ENCODE data around the gene SRC. TPM values are rescaled to one million over a fixed set of nuclear protein-coding genes. Genes with fewer than 3 reads are reported as not detected.
"Not testable (repeated sequence)": the region's sequence is repeated elsewhere in the genome, so short reads cannot be mapped to it uniquely, and the experiment has no call there.

The SRC gene
- total RNA-seq, 2 donors from 2014 or later = 25.9 to 35.3 TPM

GRCh38 chr20:37335642-37336368, 10.1 kb upstream of the SRC start:
- no peak for DNase-seq
- no peak for ATAC-seq
- Histone ChIP-seq H3K27me3 (no peaks in the 10 kb centered on the region), H3K27ac (peak overlapping the region in 1 of 4 donors; percentile 52), H3K36me3 (replicated peaks in 1 of 2; ENCODE audit: insufficient read depth in 1 of 2, low read depth in 2 of 2) (no peaks in the 10 kb centered on the region), H3K9me3 (no peaks in the 10 kb centered on the region), H3K4me3 (no peak overlapping the region), H3K4me1 (no peaks in the 10 kb centered on the region)
- TF ChIP-seq POLR2A (IDR thresholded peaks at IDR 0.05) (no peak), CTCF (IDR thresholded peaks at IDR 0.05) (no peak)
- WGBS, 2 donors = 59 to 60% methylated on average over 13 to 15 of the region's 15 CpGs
- intact Hi-C loops (cut with DNase I) = no loop called here

GRCh38 chr20:37336369-37337207, 9.4 kb upstream of the SRC start:
- Histone ChIP-seq H3K27ac (peak overlapping the region in 1 of 4 donors; percentile 52), H3K27me3 (no peaks in the 10 kb centered on the region), H3K4me3 (no peak overlapping the region), H3K9me3 (no peaks in the 10 kb centered on the region), H3K4me1 (no peaks in the 10 kb centered on the region), H3K36me3 (replicated peaks in 1 of 2; ENCODE audit: insufficient read depth in 1 of 2, low read depth in 2 of 2) (no peaks in the 10 kb centered on the region)
- ATAC-seq (peak; percentile 47), DNase-seq (peak in 1 of 4 donors; percentile 61)
- WGBS, 2 donors = 46 to 72% methylated on average over 11 of the region's 11 CpGs
- no peak for TF ChIP-seq CTCF (IDR thresholded peaks at IDR 0.05)
- intact Hi-C loops (cut with DNase I) = no loop called here

- DNase-seq (no peak), ATAC-seq (no peak)
- no peaks in the 10 kb centered on the region for H3K9me3 ChIP-seq
- no peaks in the 10 kb centered on the region for H3K4me1 ChIP-seq
- intact Hi-C loops (cut with DNase I) = no loop called here
- H3K27ac ChIP-seq = no peak overlapping the region
- no peak overlapping the region for H3K4me3 ChIP-seq
- H3K27me3 ChIP-seq = no peaks in the 10 kb centered on the region
- no peaks in the 10 kb centered on the region for H3K36me3 ChIP-seq (replicated peaks in 1 of 2; ENCODE audit: insufficient read depth in 1 of 2, low read depth in 2 of 2)
- 79 to 82% methylated on average over 8 of the region's 8 CpGs for WGBS, 2 donors
- TF ChIP-seq POLR2A (IDR thresholded peaks at IDR 0.05) (no peak), CTCF (IDR thresholded peaks at IDR 0.05) (no peak)
Observed at GRCh38 chr20:37337208-37337991, 8.5 kb upstream of the SRC start.

- H3K4me1 ChIP-seq; H3K4me3 ChIP-seq; intact Hi-C loops (cut with DNase I); ATAC-seq; DNase-seq; H3K27me3 ChIP-seq; H3K36me3 ChIP-seq (replicated peaks in 1 of 2; ENCODE audit: insufficient read depth in 1 of 2, low read depth in 2 of 2); H3K9me3 ChIP-seq; H3K27ac ChIP-seq: not testable (repeated sequence)
- 82 to 92% methylated on average over 8 of the region's 8 CpGs for WGBS, 2 donors
Observed at GRCh38 chr20:37338380-37338779, 7.6 kb upstream of the SRC start.

- ATAC-seq (peak; percentile 34), DNase-seq (no peak)
- Histone ChIP-seq H3K27ac (peak overlapping the region in 3 of 4 donors; percentile 12 to 52 (median 40)), H3K27me3 (no peaks in the 10 kb centered on the region), H3K4me1 (peaks cover 11% of the 10 kb centered on the region), H3K9me3 (no peaks in the 10 kb centered on the region), H3K4me3 (no peak overlapping the region), H3K36me3 (replicated peaks in 1 of 2; ENCODE audit: insufficient read depth in 1 of 2, low read depth in 2 of 2) (no peaks in the 10 kb centered on the region)
- TF ChIP-seq POLR2A (IDR thresholded peaks at IDR 0.05) = no peak
- TF ChIP-seq CTCF (IDR thresholded peaks at IDR 0.05) = no peak
- WGBS, 2 donors = 58 to 62% methylated on average over 2 to 4 of the region's 4 CpGs
- intact Hi-C loops (cut with DNase I) = no loop called here
Observed at GRCh38 chr20:37339208-37339607, 6.7 kb upstream of the SRC start.

- H3K36me3 ChIP-seq (replicated peaks in 1 of 2; ENCODE audit: insufficient read depth in 1 of 2, low read depth in 2 of 2); intact Hi-C loops (cut with DNase I); H3K27me3 ChIP-seq; ATAC-seq; H3K4me3 ChIP-seq; DNase-seq; H3K9me3 ChIP-seq: not testable (repeated sequence)
- 88 to 90% methylated on average over 7 of the region's 7 CpGs for WGBS, 2 donors
- Histone ChIP-seq H3K27ac (peak overlapping the region in 1 of 4 donors; percentile 52), H3K4me1 (peaks cover 16% of the 10 kb centered on the region)
Observed at GRCh38 chr20:37339764-37340109, 6.2 kb upstream of the SRC start.

Data from body of pancreas (tissue), 4 donors.